ENCODE measurements around the gene ANOS1.

DNA sequence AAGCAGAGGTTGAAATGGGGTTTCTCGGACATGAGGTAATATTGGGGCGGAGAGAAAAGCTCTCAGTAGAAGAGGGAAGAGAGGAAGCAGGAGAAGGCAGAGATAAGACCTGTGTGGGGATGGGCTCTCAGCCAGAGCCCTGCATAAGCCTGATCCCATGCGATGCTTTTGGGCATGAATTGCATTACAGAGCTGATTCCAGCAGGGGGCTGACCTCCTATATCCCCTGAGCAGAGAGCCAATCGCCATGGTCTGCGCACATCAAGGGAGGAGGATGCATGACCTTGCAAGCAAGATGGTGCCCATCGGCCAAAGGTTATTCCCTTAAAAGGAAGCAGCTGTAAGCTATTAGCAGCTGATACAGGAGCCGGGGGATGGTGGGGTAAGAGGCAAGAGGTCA, 7.6 kb downstream of the ANOS1 start:
- TF ChIP-seq, protein P1, sequence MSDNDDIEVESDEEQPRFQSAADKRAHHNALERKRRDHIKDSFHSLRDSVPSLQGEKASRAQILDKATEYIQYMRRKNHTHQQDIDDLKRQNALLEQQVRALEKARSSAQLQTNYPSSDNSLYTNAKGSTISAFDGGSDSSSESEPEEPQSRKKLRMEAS (IDR thresholded peaks at IDR 0.05; ENCODE audit: insufficient read depth, insufficient read length) = no peak
- no peak for TF ChIP-seq POLR2AphosphoS5 (IDR thresholded peaks at IDR 0.05; ENCODE audit: insufficient read depth, low read depth, low read length)
- TF ChIP-seq, protein P2, sequence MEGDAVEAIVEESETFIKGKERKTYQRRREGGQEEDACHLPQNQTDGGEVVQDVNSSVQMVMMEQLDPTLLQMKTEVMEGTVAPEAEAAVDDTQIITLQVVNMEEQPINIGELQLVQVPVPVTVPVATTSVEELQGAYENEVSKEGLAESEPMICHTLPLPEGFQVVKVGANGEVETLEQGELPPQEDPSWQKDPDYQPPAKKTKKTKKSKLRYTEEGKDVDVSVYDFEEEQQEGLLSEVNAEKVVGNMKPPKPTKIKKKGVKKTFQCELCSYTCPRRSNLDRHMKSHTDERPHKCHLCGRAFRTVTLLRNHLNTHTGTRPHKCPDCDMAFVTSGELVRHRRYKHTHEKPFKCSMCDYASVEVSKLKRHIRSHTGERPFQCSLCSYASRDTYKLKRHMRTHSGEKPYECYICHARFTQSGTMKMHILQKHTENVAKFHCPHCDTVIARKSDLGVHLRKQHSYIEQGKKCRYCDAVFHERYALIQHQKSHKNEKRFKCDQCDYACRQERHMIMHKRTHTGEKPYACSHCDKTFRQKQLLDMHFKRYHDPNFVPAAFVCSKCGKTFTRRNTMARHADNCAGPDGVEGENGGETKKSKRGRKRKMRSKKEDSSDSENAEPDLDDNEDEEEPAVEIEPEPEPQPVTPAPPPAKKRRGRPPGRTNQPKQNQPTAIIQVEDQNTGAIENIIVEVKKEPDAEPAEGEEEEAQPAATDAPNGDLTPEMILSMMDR (IDR thresholded peaks at IDR 0.05; ENCODE audit: extremely low read depth in 1 of 2, insufficient read depth in 1 of 2, low read depth in 1 of 2, low read length in 2 of 2) = peak; percentile 14 to 23
- TF ChIP-seq POLR2A (IDR thresholded peaks at IDR 0.05; ENCODE audit: low read depth, low read length) = no peak
- no peak for TF ChIP-seq GATA2 (IDR thresholded peaks at IDR 0.05; ENCODE audit: insufficient read depth, insufficient read length, low read depth, low read length)
- TF ChIP-seq EZH2 (IDR thresholded peaks at IDR 0.05; ENCODE audit: borderline replicate concordance, low read depth, low read length, severe bottlenecking) = no peak
- TF ChIP-seq JUN (IDR thresholded peaks at IDR 0.05; ENCODE audit: borderline replicate concordance, insufficient read depth, insufficient read length, low read depth) = no peak
- no peak for TF ChIP-seq MYC (IDR thresholded peaks at IDR 0.05; ENCODE audit: low read depth, low read length)

Measured in endothelial cell of umbilical vein (primary cell).